Loucy (cell line): ENCODE data around the gene RNF6.
A peak's percentile ranks its signal among the peaks of the same experiment; 100 is the strongest.

Experiments
- H2AFZ ChIP-seq: fragments of 200-600 bp; sonication (generic); 2 replicates; pipeline ENCODE4 v1.6.0; 2016; ENCODE audit warnings: antibody characterized with exemption, mild to moderate bottlenecking, low read length, moderate library complexity
- H3F3A ChIP-seq: fragments of 200-600 bp; 2 replicates; pipeline ENCODE4 v1.6.0; 2016; ENCODE audit warnings: antibody characterized with exemption, low read depth, mild to moderate bottlenecking
- H3K27me3 ChIP-seq: fragments of 200-600 bp; sonication (generic); 2 replicates; pipeline ENCODE4 v1.6.1; 2014; ENCODE audit warnings: low read length, mild to moderate bottlenecking; ENCODE audit not compliant: insufficient read depth, poor library complexity, severe bottlenecking
- H3K36me3 ChIP-seq: fragments of 200-600 bp; sonication (generic); 2 replicates; pipeline ENCODE4 v1.6.1; 2016; ENCODE audit warnings: low read length; ENCODE audit not compliant: insufficient read depth
- H3K4me1 ChIP-seq: fragments of 200-600 bp; sonication (generic); 2 replicates; pipeline ENCODE4 v1.5.1; 2014; ENCODE audit warnings: low read length, mild to moderate bottlenecking; ENCODE audit not compliant: insufficient read depth, poor library complexity, severe bottlenecking
- H3K4me2 ChIP-seq: fragments of 200-600 bp; sonication (generic); 2 replicates; pipeline ENCODE4 v1.6.0; 2014; ENCODE audit warnings: antibody characterized with exemption, low read length, low read depth, mild to moderate bottlenecking; ENCODE audit not compliant: poor library complexity, severe bottlenecking
- H3K4me3 ChIP-seq: fragments of 200-600 bp; sonication (generic); 2 replicates; pipeline ENCODE4 v1.5.1; 2014; ENCODE audit warnings: low read length, mild to moderate bottlenecking, mixed read lengths; ENCODE audit not compliant: poor library complexity, severe bottlenecking
- H3K79me2 ChIP-seq: fragments of 200-600 bp; sonication (generic); 2 replicates; pipeline ENCODE4 v1.6.1; 2014; ENCODE audit warnings: low read length; ENCODE audit not compliant: insufficient read depth
- H3K9ac ChIP-seq: fragments of 200-600 bp; sonication (generic); 2 replicates; pipeline ENCODE4 v1.6.0; 2014; ENCODE audit warnings: mild to moderate bottlenecking, low read depth, low read length, moderate library complexity; ENCODE audit not compliant: poor library complexity, severe bottlenecking
- H3K9me2 ChIP-seq: fragments of 200-600 bp; sonication (generic); replicated peaks from 2 replicates; pipeline ENCODE4 v1.6.1; 2016; ENCODE audit warnings: low read depth, low read length, mixed read lengths
- H3K9me3 ChIP-seq: fragments of 200-600 bp; sonication (generic); 2 replicates; pipeline ENCODE4 v1.6.1; 2014; ENCODE audit warnings: mild to moderate bottlenecking, antibody characterized with exemption, low read length, low read depth; ENCODE audit not compliant: insufficient read depth
- H4K20me1 ChIP-seq: fragments of 200-600 bp; sonication (generic); 2 replicates; pipeline ENCODE4 v1.6.0; 2014; ENCODE audit warnings: antibody characterized with exemption, low read length, mild to moderate bottlenecking; ENCODE audit not compliant: insufficient read depth, poor library complexity, severe bottlenecking
- CTCF ChIP-seq: fragments of 200-600 bp; sonication (generic); conservative IDR thresholded peaks from 2 replicates; pipeline ENCODE4 v1.5.1; 2014; ENCODE audit warnings: mild to moderate bottlenecking, antibody characterized with exemption, low read length
- EZH2phosphoT487 ChIP-seq: fragments of 200-600 bp; IDR thresholded peaks from 2 replicates; pipeline ENCODE4 v1.6.1; 2018; ENCODE audit warnings: antibody characterized with exemption, mild to moderate bottlenecking, moderate library complexity, borderline replicate concordance

The RNF6 gene

GRCh38 chr13:26262156-26262555 is 40.0 kb upstream of the RNF6 start:
- peaks cover 63% of the 10 kb centered on the region for H4K20me1 ChIP-seq
- H3F3A ChIP-seq = no peaks in the 10 kb centered on the region
- no peak overlapping the region for H3K4me3 ChIP-seq
- no peak overlapping the region for H3K9ac ChIP-seq
- peaks cover 92% of the 10 kb centered on the region for H3K79me2 ChIP-seq
- H3K27me3 ChIP-seq = no peaks in the 10 kb centered on the region
- peak overlapping the region; percentile 95 for H3K4me2 ChIP-seq
- TF ChIP-seq EZH2phosphoT487 (no peak), CTCF (no peak)
- H3K9me2 ChIP-seq = no peaks in the 10 kb centered on the region
- peaks cover 44% of the 10 kb centered on the region for H3K4me1 ChIP-seq
- H3K36me3 ChIP-seq = no peaks in the 10 kb centered on the region
- no peak overlapping the region for H2AFZ ChIP-seq
- no peaks in the 10 kb centered on the region for H3K9me3 ChIP-seq

GRCh38 chr13:26259634-26260033 is 37.5 kb upstream of the RNF6 start:
- Histone ChIP-seq H3K4me3 (peak overlapping the region; percentile 81), H3K9me2 (no peaks in the 10 kb centered on the region), H3K4me2 (peak overlapping the region; percentile 95), H3K36me3 (no peaks in the 10 kb centered on the region), H3K4me1 (peaks cover 62% of the 10 kb centered on the region), H3K79me2 (peaks cover 92% of the 10 kb centered on the region), H3K9ac (no peak overlapping the region), H4K20me1 (peaks cover 77% of the 10 kb centered on the region), H3K9me3 (no peaks in the 10 kb centered on the region), H2AFZ (no peak overlapping the region), H3K27me3 (no peaks in the 10 kb centered on the region), H3F3A (no peaks in the 10 kb centered on the region)
- TF ChIP-seq EZH2phosphoT487 (no peak), CTCF (no peak)

GRCh38 chr13:26257049-26257448 is 34.9 kb upstream of the RNF6 start:
- Histone ChIP-seq H3K9ac (peak overlapping the region; percentile 76), H3K4me3 (peak overlapping the region; percentile 81), H3K36me3 (no peaks in the 10 kb centered on the region), H3K4me1 (peaks cover 64% of the 10 kb centered on the region), H4K20me1 (peaks cover 70% of the 10 kb centered on the region), H3K27me3 (no peaks in the 10 kb centered on the region), H3K9me3 (no peaks in the 10 kb centered on the region), H3F3A (no peaks in the 10 kb centered on the region), H3K4me2 (peak overlapping the region; percentile 95), H3K9me2 (no peaks in the 10 kb centered on the region), H2AFZ (no peak overlapping the region), H3K79me2 (peaks cover 76% of the 10 kb centered on the region)
- TF ChIP-seq EZH2phosphoT487 = no peak
- no peak for TF ChIP-seq CTCF
